Natural killer cell (primary cell): ENCODE data around the gene STXBP1. TPM values are rescaled to one million over a fixed set of nuclear protein-coding genes. Genes with fewer than 3 reads are reported as not detected.
A peak's percentile ranks its signal among the peaks of the same experiment; 100 is the strongest.

Experiments used
- ATAC-seq, 3 donors: fragments of 150-1000 bp in 2 of 3; fragments of 200-7000 bp in 1 of 3; cut with Tn5 transposase; 1 replicate in 1 of 3; 2 replicates in 2 of 3; pipeline ENCODE4 v1.10.0; 2021; ENCODE audit warnings: mild to moderate bottlenecking in 2 of 3, moderate library complexity in 2 of 3
- DNase-seq, 2 donors: peaks; one replicate each; pipeline versions ENCODE4 v3.0.0 to v3.0.0-alpha.2; 2013 to 2021; ENCODE audit warnings: mixed read lengths in 1 of 2
- H3K27ac ChIP-seq: one replicate; pipeline ENCODE4 v1.5.1; 2013; ENCODE audit warnings: mild to moderate bottlenecking, low read length
- H3K27me3 ChIP-seq: one replicate; pipeline ENCODE4 v1.6.1; 2013; ENCODE audit warnings: low read length; ENCODE audit not compliant: control insufficient read depth, insufficient read depth
- H3K36me3 ChIP-seq: one replicate; pipeline ENCODE4 v1.6.1; 2013; ENCODE audit warnings: low read length; ENCODE audit not compliant: control insufficient read depth, insufficient read depth
- H3K4me1 ChIP-seq: one replicate; pipeline ENCODE4 v1.6.1; 2013; ENCODE audit warnings: low read length; ENCODE audit not compliant: control insufficient read depth, insufficient read depth
- H3K4me3 ChIP-seq: one replicate; pipeline ENCODE4 v1.5.1; 2013; ENCODE audit warnings: low read length
- H3K9me3 ChIP-seq: one replicate; pipeline ENCODE4 v1.6.1; 2013; ENCODE audit warnings: low read length; ENCODE audit not compliant: control insufficient read depth, insufficient read depth
- H3K27ac Mint-ChIP-seq, 2 donors: one replicate each; pipeline ENCODE4 v1.8.0; 2022; ENCODE audit warnings: mild to moderate bottlenecking in 2 of 2, mixed read lengths in 2 of 2, moderate library complexity in 1 of 2
- H3K27me3 Mint-ChIP-seq, 2 donors: one replicate each; pipeline ENCODE4 v1.8.0; 2022; ENCODE audit warnings: low read depth in 2 of 2, mixed read lengths in 2 of 2
- H3K36me3 Mint-ChIP-seq: one replicate; pipeline ENCODE4 v1.8.0; 2022; ENCODE audit warnings: mixed read lengths
- H3K4me1 Mint-ChIP-seq, 2 donors: one replicate each; pipeline ENCODE4 v1.8.0; 2022; ENCODE audit warnings: mixed read lengths in 2 of 2
- H3K4me3 Mint-ChIP-seq: one replicate; pipeline ENCODE4 v1.8.0; 2022; ENCODE audit warnings: mild to moderate bottlenecking, moderate library complexity, mixed read lengths
- H3K9me3 Mint-ChIP-seq, 2 donors: one replicate each; pipeline ENCODE4 v1.8.0; 2022; ENCODE audit warnings: mixed read lengths in 2 of 2
- WGBS: methylation state at CpG from one replicate; pipeline ENCODE4 v1.1.7; 2013; ENCODE audit warnings: missing lambda C conversion rate; ENCODE audit not compliant: insufficient coverage; 5-methylcytosine and 5-hydroxymethylcytosine counted together
- intact Hi-C: fragments of 100-400 bp; cut with micrococcal nuclease; formaldehyde crosslinking; loops from one replicate; pipeline ENCODE4 v1.14.2; 2022
- total RNA-seq, 4 donors: library from RNA; stranded (reverse); fragments of 120-200 nt in 1 of 4; gene quantifications; one replicate each; pipeline versions ENCODE4 v1.2.3 to v1.2.4, GENCODE V29; 2013 to 2022
- TF ChIP-seq, protein P1 (sequence below): fragments of 200-600 bp; IDR thresholded peaks from one replicate; pipeline ENCODE4 v1.8.0; 2022; ENCODE audit warnings: antibody characterized with exemption

The STXBP1 gene
- total RNA-seq, 3 donors from 2014 or later (not counting 1 experiment from before 2014, with no cell fraction given), result 0.97 to 1.8 (median 1.6) TPM

GRCh38 chr9:127714020-127714750 lies 102.1 kb downstream of the STXBP1 start:
- H3K4me3 ChIP-seq, result no peak overlapping the region
- 82% methylated on average over 19 of the region's 19 CpGs for WGBS
- peak overlapping the region in 1 of 2 donors; percentile 93 for H3K27ac Mint-ChIP-seq
- H3K27me3 ChIP-seq, result no peaks in the 10 kb centered on the region
- peaks cover 26 to 37% of the 10 kb centered on the region in 2 donors for H3K4me1 Mint-ChIP-seq
- H3K36me3 Mint-ChIP-seq, result no peaks in the 10 kb centered on the region
- H3K27me3 Mint-ChIP-seq, result no peaks in the 10 kb centered on the region
- H3K4me3 Mint-ChIP-seq, result peak overlapping the region; percentile 74
- H3K9me3 ChIP-seq, result no peaks in the 10 kb centered on the region
- DNase-seq, result no peak
- TF ChIP-seq, protein P1, sequence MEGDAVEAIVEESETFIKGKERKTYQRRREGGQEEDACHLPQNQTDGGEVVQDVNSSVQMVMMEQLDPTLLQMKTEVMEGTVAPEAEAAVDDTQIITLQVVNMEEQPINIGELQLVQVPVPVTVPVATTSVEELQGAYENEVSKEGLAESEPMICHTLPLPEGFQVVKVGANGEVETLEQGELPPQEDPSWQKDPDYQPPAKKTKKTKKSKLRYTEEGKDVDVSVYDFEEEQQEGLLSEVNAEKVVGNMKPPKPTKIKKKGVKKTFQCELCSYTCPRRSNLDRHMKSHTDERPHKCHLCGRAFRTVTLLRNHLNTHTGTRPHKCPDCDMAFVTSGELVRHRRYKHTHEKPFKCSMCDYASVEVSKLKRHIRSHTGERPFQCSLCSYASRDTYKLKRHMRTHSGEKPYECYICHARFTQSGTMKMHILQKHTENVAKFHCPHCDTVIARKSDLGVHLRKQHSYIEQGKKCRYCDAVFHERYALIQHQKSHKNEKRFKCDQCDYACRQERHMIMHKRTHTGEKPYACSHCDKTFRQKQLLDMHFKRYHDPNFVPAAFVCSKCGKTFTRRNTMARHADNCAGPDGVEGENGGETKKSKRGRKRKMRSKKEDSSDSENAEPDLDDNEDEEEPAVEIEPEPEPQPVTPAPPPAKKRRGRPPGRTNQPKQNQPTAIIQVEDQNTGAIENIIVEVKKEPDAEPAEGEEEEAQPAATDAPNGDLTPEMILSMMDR, result no peak
- no peak for ATAC-seq
- H3K27ac ChIP-seq, result no peak overlapping the region
- no peaks in the 10 kb centered on the region for H3K36me3 ChIP-seq
- H3K4me1 ChIP-seq, result peaks cover 57% of the 10 kb centered on the region
- no peaks in the 10 kb centered on the region for H3K9me3 Mint-ChIP-seq
- intact Hi-C loops, result no loop called here

DNA sequence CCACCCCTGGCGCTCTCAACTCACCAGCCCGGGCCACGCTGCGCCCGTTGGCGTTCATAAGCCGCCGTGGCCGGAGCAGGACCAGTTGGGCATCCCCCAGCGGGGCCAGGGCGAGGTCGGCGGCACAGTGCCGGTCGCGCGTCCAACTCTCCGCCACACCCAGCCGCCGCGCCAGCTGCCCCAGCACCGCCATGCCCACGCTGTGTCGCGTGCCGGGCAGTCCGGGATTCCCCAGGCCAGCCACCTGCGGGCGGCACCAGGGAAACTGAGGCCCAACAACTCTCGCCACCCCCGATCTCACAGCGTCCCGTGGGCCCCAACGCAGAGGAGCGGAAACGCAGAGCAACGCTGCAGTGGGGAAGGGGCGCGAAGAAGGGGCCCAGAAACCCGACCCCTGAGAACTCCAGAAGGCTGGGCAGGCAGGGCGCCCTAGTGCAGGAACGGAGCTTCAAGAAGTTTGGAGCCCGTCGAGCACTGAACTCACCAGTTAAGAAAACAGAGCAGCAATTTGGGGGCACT lies 102.9 kb downstream of the STXBP1 start:
- intact Hi-C loops, result loop anchor here (1.0 kb wide), 1 partner anchor 16 kb away; no protein-coding TSS in a partner anchor

DNA sequence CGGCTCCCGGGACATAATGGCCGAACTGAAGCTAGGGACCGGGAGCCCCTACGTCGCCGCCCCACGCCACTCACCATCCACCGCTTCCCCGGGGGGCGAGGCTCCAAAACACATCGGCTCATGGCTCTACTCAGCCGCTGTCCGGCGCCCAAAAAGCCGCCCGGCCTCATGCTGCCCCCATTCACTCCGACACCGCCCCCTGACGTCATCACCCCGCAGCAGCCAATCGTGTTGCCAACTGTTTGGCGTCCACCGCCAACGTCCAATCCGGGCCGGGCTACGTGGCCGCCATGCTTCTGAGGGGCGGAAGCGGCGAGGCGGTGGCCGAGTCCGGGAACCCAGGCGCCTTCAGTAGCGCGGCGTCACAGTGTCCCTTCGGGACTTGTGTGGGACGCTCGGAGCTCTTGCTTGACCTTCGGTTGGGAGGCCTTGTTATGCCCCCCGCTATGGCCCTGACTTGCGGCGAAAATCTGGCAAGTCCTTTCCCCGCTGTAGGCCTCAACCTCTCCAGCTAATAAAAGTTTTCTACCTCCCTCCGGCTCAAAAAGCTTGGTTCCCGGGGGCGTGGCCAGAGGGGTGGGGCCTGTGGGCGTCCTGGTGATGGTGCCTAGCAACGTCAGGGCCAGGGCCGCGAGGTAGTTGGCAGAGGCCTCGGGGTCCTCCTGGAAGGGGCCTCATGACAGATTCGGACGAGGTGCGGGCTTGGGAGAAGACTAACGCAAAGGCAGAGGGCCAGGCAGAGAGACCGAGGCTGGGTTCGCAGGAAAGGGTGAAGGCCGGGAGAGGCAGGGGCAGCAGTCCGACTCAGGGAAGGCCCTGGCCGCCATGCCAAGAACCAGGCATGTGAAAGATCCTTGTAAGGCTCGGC lies 103.6 kb downstream of the STXBP1 start, which contains the start of the genes PTRH1 and TTC16:
Gene PTRH1, minus strand, starts transcription at position 194 of the 868 bp plus-strand sequence. Its CDS starts 24 bp downstream, at position 170.
Gene TTC16, plus strand, starts transcription at position 610 of the 868 bp plus-strand sequence. Its CDS starts 67 bp downstream, at position 677.
- peaks cover 65% of the 10 kb centered on the region for H3K4me1 ChIP-seq
- peak within 1 kb of the TSS; percentile 93 to 94 for H3K27ac Mint-ChIP-seq

More for the DNA sequence above, 102.9 kb downstream of the STXBP1 start:
- Mint-ChIP-seq H3K36me3 (no peaks in the 10 kb centered on the region), H3K27ac (peak overlapping the region; percentile 93 to 94), H3K9me3 (no peaks in the 10 kb centered on the region), H3K27me3 (no peaks in the 10 kb centered on the region), H3K4me1 (peaks cover 34 to 42% of the 10 kb centered on the region in 2 donors), H3K4me3 (peak overlapping the region; percentile 99)
- H3K4me3 ChIP-seq, result peak overlapping the region; percentile 80
- no peaks in the 10 kb centered on the region for H3K9me3 ChIP-seq
- no peaks in the 10 kb centered on the region for H3K27me3 ChIP-seq
- H3K4me1 ChIP-seq, result peaks cover 65% of the 10 kb centered on the region
- ATAC-seq (peak; percentile 0 to 16 (median 1)), DNase-seq (no peak)
- H3K27ac ChIP-seq, result peak overlapping the region; percentile 54
- WGBS, result under 1% methylated on average over 43 of the region's 44 CpGs
- H3K36me3 ChIP-seq, result no peaks in the 10 kb centered on the region
- TF ChIP-seq, protein P1, result no peak

More for the DNA sequence above, 103.6 kb downstream of the STXBP1 start, which contains the start of the genes PTRH1 and TTC16:
- H3K36me3 ChIP-seq, result no peaks in the 10 kb centered on the region
- Mint-ChIP-seq H3K27me3 (no peaks in the 10 kb centered on the region), H3K4me1 (peaks cover 35 to 40% of the 10 kb centered on the region in 2 donors), H3K36me3 (no peaks in the 10 kb centered on the region), H3K4me3 (peak within 1 kb of the TSS; percentile 99), H3K9me3 (no peaks in the 10 kb centered on the region)
- peak within 1 kb of the TSS; percentile 54 for H3K27ac ChIP-seq
- WGBS, result 8% methylated on average over 65 of the region's 65 CpGs
- ATAC-seq (peak; percentile 92 to 96 (median 93)), DNase-seq (peak; percentile 98)
- H3K4me3 ChIP-seq, result peak within 1 kb of the TSS; percentile 80
- TF ChIP-seq, protein P1, result no peak
- H3K9me3 ChIP-seq, result no peaks in the 10 kb centered on the region
- intact Hi-C loops, result loop anchor here (1.0 kb wide), 1 partner anchor 16 kb away; no protein-coding TSS in a partner anchor
- no peaks in the 10 kb centered on the region for H3K27me3 ChIP-seq
